GM10266 (cell line): ENCODE results near the gene PRKCZ.

Experiments
- DNase-seq: peaks from one replicate; pipeline ENCODE4 v3.0.0; 2012; ENCODE audit errors: extremely low spot score
- TF ChIP-seq, protein P1 (sequence below): IDR thresholded peaks from 2 replicates; pipeline ENCODE4 v1.5.1; 2012; ENCODE audit warnings: mild to moderate bottlenecking, low read depth; ENCODE audit not compliant: control insufficient read depth, insufficient read depth; ENCODE audit errors: missing control alignments

The PRKCZ gene

DNA sequence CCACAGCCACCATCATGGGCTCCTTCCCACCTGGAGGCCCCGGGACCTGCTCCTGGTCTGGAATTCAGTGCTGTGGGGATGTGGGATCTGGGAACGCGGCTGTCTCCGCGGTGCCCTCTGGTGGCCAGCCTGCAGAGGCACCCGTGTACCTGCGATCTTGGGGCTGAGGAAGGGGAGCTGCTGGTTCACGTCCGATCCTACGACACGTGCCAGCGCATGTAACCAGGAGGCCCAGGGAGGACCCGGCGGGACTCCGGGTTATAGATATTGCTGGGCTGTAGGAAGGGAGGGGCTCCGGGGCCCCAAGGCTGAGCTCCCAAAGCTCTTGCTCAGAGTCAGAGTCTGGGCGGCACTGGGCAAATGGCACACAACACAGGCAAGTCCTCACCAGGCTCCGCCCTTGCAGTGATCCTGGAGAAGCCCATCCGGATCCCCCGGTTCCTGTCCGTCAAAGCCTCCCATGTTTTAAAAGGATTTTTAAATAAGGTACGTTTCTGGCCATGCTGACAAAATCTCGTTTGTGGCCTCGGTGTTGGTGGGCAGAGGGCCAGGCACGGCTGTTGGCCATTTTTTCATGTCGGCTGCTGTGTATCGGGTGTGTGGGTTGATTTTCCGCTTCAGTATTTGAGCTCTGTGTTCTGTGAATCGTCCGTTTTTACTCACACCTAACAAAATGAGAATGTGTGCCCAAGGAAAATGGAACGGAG lies 124.3 kb downstream of the PRKCZ start:
- TF ChIP-seq, protein P1, sequence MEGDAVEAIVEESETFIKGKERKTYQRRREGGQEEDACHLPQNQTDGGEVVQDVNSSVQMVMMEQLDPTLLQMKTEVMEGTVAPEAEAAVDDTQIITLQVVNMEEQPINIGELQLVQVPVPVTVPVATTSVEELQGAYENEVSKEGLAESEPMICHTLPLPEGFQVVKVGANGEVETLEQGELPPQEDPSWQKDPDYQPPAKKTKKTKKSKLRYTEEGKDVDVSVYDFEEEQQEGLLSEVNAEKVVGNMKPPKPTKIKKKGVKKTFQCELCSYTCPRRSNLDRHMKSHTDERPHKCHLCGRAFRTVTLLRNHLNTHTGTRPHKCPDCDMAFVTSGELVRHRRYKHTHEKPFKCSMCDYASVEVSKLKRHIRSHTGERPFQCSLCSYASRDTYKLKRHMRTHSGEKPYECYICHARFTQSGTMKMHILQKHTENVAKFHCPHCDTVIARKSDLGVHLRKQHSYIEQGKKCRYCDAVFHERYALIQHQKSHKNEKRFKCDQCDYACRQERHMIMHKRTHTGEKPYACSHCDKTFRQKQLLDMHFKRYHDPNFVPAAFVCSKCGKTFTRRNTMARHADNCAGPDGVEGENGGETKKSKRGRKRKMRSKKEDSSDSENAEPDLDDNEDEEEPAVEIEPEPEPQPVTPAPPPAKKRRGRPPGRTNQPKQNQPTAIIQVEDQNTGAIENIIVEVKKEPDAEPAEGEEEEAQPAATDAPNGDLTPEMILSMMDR, result peak; percentile 91
- DNase-seq, result peak; percentile 84

DNA sequence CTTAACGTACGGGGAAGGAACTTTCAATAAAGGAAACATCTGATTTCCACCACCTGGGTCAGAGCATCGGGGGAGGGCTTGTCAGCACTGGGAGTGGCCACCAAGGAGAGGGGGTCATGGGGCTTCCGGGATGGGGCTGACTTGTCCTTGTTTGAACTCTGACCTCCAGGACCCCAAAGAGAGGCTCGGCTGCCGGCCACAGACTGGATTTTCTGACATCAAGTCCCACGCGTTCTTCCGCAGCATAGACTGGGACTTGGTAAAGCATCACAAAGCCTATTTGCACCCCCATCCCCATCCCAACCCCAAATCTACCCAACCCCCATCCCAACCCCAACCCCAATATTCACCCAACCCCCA lies 124.8 kb downstream of the PRKCZ start:
- DNase-seq, result no peak
- TF ChIP-seq, protein P1, result no peak

DNA sequence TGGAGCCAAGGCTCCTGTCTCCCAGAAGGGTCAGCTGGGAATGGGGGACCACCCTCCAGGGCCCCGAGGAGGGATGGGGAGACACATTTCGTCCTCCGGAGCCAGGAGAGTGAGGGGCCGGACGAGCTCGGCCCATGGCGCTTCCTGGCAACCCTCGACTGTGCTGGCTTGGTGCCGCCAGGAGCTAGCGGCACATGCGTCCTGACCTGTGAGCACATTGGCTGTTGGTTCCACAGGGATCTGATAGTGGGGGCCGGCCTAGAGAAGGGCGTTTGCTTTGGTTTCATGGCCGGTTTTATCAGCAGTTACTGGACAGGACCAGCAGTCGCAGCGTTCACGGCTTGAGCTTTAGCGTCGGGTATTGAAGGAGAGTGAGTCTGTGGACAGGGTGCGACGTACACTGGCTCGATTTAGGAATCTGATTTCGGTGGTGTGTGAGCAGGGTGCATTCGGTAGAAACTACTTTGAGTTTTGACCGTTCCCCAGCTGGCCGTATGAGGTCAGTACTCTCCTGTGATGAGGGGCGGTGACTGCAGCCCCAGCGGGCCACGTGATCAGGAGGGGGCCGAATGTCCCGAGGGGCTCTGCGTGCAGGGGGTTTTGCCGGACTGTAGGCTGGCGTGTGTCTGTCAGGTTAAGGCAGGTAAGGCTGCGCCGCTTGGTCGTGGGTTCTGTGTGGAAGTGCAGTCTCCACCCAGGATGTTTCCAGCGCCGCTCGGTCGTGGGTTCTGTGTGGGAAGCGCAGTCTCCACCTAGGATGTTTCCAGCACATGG lies 125.7 kb downstream of the PRKCZ start:
- DNase-seq, result no peak
- TF ChIP-seq, protein P1, result no peak

DNA sequence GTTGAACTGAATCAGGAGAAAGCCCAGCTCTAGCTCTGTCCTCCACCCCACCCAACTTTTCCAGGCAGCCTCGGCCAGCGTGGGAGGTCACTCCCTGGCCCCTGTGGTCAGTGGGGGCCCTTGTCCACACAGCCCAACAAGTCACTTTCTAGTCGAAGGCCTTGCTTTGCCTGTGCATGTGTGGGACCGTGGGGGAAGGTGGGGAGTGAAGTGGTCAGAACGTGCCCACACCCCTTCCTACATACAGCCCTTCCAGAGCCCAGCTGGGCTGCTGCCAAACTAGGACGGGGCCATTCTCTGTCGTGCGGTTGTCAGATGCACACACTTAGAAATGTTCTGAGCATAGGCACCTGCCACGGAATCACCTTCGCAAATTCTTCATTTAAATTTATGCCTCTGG lies 126.4 kb downstream of the PRKCZ start:
- TF ChIP-seq, protein P1, result no peak

DNA sequence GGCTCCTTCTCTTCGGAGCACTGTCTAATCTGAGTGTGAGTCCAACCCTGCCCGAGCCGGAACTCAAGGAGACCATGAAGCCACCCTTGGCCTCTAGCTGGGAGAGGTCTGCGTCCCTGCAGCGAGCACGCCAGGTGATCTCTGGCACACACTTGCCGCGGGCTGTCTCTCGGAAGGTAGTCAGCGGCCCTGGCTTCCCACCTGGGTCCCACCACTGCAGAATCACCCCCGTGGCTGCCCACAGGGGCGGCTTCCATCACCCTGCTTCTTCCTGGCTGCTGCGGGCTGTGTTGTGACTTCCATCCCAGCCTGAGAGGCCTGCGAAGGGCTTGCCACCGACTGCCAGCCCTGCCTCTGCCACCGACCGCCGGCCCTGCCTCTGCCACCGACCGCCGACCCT lies 127.3 kb downstream of the PRKCZ start:
- TF ChIP-seq, protein P1, result no peak
- DNase-seq, result no peak

More for the DNA sequence above, 126.4 kb downstream of the PRKCZ start:
- no peak for DNase-seq

DNA sequence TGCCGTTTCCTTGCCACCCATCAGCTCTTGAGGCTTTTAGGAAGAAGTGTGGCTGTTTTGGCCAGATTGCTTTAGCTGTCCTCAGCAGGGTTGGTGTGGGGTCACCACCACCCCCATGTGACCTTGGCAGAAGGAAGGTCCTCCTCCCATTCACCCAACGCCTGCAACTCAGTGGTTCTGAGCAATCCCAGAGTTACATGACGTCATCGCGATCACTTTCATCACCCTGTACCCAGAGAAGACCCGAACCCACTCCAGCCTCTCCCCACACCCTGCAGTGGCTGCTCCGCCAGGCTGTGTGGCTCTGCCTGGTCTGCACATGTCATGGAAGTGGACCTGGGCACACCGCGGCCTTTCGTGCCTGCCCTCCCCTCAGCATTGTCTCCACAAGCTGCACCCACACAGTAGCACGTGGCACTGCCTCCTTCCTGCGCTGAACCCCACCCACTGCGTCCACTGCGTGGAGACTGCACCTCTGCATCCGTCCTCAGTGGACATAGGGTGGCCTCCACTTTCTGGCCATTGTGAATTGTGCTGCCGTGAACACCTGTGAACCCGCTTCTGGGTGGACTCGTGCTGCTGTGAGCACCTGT lies 127.8 kb downstream of the PRKCZ start:
- TF ChIP-seq, protein P1, result no peak
- no peak for DNase-seq

DNA sequence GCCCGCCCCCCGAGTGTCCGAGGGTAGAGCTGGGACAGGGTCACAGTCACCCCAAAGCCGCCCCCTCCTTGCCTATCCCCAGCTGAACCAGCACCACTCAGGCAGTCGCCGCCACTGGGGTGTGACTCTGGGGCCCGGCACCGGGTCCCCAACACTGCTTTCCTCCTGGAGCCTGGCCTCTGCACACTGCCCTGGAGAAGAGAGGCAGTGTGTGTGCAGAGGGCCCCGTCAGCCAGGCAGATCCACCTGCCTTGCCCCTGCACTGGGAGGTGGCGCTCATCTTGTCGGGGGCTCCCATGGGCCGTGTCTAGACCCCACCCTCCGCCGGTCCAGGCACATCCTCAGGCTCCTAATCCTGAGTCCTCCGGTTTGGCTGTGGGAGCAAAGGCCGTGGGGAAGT lies 128.7 kb downstream of the PRKCZ start:
- TF ChIP-seq, protein P1, result no peak
- no peak for DNase-seq
